Activated naive CD4-positive, alpha-beta T cell treated with anti-CD3 and anti-CD28 coated beads, Interleukin-2, amount 10 ng/mL, durations not matched to agents 7 days and 5 days (primary cell): ENCODE data around the gene TXNIP.
A peak's percentile ranks its signal among the peaks of the same experiment; 100 is the strongest.

Source experiments
- CTCF ChIA-PET: fragments of 350-600 bp; sonication (Branson Sonifier 250); formaldehyde crosslinking; loops from one replicate; lab custom pipeline; 2021; ENCODE audit warnings: antibody characterized with exemption; lab: Charles Lee
- DNase-seq: peaks from one replicate; pipeline ENCODE4 v3.0.0-alpha.2; 2020
- H3K27ac Mint-ChIP-seq: one replicate; pipeline ENCODE4 v1.8.0; 2021; ENCODE audit warnings: mild to moderate bottlenecking, moderate library complexity, mixed read lengths
- H3K27me3 Mint-ChIP-seq: one replicate; pipeline ENCODE4 v1.8.0; 2021; ENCODE audit warnings: mild to moderate bottlenecking, mixed read lengths
- H3K36me3 Mint-ChIP-seq: one replicate; pipeline ENCODE4 v1.8.0; 2021; ENCODE audit warnings: mixed read lengths
- H3K4me1 Mint-ChIP-seq: one replicate; pipeline ENCODE4 v1.8.0; 2021; ENCODE audit warnings: mixed read lengths
- H3K4me3 Mint-ChIP-seq: one replicate; pipeline ENCODE4 v1.8.0; 2021; ENCODE audit warnings: mild to moderate bottlenecking, moderate library complexity, mixed read lengths
- H3K9me3 Mint-ChIP-seq: one replicate; pipeline ENCODE4 v1.8.0; 2021; ENCODE audit warnings: mixed read lengths

Gene TXNIP

DNA sequence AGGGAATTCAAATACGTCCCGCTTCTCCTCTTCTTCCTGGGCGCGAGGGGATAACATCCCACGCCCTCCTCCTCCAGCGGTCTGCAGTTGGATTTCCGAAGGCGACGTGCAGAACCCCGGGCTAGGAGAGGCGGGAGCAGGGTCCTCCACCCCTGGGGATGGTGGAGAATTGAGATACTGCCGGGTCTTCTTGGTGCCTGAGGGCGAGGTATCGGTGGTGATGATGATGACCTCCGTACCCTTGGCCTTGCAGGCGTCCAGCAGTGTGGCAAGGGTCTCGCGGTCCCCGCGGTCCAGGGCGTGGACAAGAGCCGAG lies 35.3 kb downstream of the TXNIP start:
- Mint-ChIP-seq H3K27me3 (peaks cover 28% of the 10 kb centered on the region), H3K4me3 (peak overlapping the region; percentile 87), H3K36me3 (peaks cover 3% of the 10 kb centered on the region), H3K9me3 (no peaks in the 10 kb centered on the region), H3K4me1 (peaks cover 71% of the 10 kb centered on the region), H3K27ac (peak overlapping the region; percentile 50)
- DNase-seq = no peak
- CTCF ChIA-PET = no interaction called here

DNA sequence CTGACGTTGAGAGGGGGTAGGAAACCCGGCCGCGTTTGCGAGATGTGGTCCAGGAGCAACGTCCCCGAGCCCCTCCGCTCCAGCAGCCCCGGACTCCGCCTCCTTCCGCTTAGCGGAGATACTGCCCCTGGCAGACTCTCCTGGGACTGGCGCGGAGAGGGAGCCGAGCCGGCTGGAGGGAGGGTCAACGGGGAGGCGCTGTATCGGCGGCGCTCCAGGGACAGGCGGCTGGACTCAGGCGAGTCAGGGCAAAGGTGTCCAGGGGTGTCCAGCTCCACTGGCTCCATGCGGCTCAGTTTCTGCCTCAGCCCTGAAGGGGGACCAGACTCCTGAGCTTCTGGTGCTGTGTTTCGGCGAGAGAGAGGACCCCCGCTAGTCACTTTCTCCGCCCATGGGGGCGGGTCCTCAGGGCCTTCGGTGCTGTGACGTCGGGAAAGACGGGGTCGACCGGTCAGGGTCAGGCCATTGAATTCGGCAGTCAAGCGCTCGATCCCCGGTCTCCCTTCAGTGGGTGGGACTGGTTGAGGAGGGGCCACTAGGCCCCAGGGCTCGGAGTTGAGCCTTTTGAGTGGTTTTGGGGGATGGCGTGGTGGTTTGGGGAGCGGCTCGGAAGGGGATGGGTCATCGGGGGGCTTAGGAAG lies 35.8 kb downstream of the TXNIP start:
- H3K9me3 Mint-ChIP-seq = no peaks in the 10 kb centered on the region
- peak overlapping the region; percentile 87 for H3K4me3 Mint-ChIP-seq
- no peak overlapping the region for H3K27ac Mint-ChIP-seq
- peak; percentile 78 for DNase-seq
- H3K36me3 Mint-ChIP-seq = peaks cover 3% of the 10 kb centered on the region
- H3K27me3 Mint-ChIP-seq = peaks cover 28% of the 10 kb centered on the region
- peaks cover 76% of the 10 kb centered on the region for H3K4me1 Mint-ChIP-seq
- CTCF ChIA-PET = interaction anchor here (1.2 kb wide), 1 partner anchor 33 kb away, joined by 3 read pairs; the partner anchor contains the start of gene RBM8A

DNA sequence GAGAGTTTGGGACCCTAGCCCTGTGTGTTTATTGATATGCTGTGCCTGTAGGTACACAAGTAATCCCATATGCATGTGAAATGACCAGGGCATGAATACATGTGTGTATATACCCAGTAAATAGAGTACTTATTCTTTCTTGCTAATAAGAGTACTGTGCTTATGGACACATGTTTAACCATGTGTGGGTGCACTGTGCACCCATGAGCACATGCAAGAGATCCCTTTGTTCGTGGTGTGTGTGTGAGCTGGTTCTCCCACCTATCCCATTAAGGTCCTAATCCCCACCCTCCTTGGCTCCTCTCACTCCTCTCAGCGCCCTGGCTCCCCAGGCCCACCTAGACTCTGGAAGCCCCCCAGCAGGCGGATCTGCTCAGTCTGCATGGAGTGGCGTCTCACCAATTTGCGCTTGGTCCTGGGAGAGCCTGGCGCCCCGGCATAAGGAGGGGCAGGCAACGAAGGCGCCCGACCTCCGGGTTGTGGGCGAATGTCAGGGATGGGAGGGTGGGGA lies 36.4 kb downstream of the TXNIP start:
- Mint-ChIP-seq H3K4me3 (peak overlapping the region; percentile 54), H3K9me3 (no peaks in the 10 kb centered on the region), H3K27ac (no peak overlapping the region), H3K36me3 (no peaks in the 10 kb centered on the region), H3K4me1 (peaks cover 76% of the 10 kb centered on the region), H3K27me3 (peaks cover 28% of the 10 kb centered on the region)
- CTCF ChIA-PET = interaction anchor here (1.2 kb wide), 1 partner anchor 32 kb away, joined by 3 read pairs; the partner anchor contains the start of gene RBM8A
- no peak for DNase-seq

DNA sequence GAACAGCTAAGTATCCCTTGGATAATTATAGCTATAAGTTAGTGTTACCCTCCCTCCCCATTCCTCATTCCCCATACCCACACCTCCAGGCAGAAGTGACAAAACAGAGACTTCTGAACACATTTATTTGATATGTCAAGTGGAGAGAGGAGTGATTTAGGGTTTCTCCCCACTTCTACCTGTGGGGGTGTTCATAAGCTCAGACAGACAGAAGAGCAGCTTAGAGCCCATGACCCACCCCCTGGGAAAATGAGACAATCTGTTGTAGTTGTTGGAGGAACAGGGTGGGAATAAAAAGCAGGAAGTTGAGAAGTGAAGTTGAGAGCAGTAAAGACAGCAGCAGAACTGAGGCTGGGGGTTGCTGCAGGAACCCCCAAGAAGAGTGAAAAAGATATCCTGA lies 37.0 kb downstream of the TXNIP start:
- no peaks in the 10 kb centered on the region for H3K9me3 Mint-ChIP-seq
- peaks cover 28% of the 10 kb centered on the region for H3K27me3 Mint-ChIP-seq
- peaks cover 81% of the 10 kb centered on the region for H3K4me1 Mint-ChIP-seq
- CTCF ChIA-PET = interaction anchor here (1.2 to 2.5 kb wide), 2 partner anchors 19 to 32 kb away, joined by 3 to 13 read pairs; partner anchors contain the start of gene RBM8A
- H3K4me3 Mint-ChIP-seq = peak overlapping the region; percentile 54
- no peaks in the 10 kb centered on the region for H3K36me3 Mint-ChIP-seq
- no peak for DNase-seq
- H3K27ac Mint-ChIP-seq = peak overlapping the region; percentile 2

DNA sequence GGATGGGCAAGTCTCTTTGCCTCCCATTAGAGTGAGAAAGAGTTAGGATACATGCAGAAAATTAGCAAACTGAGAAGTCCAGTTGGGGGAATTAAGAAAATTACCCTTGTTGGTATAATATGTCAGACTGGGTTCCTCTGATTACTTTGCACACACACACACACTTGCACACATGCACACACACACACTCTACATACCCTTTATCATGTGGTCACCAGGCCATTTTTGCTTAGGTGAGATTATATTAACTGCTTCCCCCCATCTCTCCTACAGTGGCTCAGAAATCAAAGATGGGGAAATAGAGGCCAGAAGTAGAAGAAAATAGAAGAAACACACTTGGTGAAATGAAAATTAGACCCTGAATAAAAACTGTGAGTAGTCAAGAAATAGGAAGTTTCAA lies 37.6 kb downstream of the TXNIP start:
- Mint-ChIP-seq H3K27ac (no peak overlapping the region), H3K27me3 (peaks cover 28% of the 10 kb centered on the region), H3K9me3 (no peaks in the 10 kb centered on the region), H3K4me3 (no peak overlapping the region), H3K36me3 (no peaks in the 10 kb centered on the region), H3K4me1 (peaks cover 81% of the 10 kb centered on the region)
- no peak for DNase-seq
- CTCF ChIA-PET = interaction anchor here (1.3 to 2.5 kb wide), 2 partner anchors 20 to 25 kb away, joined by 5 to 13 read pairs; no protein-coding TSS in a partner anchor

DNA sequence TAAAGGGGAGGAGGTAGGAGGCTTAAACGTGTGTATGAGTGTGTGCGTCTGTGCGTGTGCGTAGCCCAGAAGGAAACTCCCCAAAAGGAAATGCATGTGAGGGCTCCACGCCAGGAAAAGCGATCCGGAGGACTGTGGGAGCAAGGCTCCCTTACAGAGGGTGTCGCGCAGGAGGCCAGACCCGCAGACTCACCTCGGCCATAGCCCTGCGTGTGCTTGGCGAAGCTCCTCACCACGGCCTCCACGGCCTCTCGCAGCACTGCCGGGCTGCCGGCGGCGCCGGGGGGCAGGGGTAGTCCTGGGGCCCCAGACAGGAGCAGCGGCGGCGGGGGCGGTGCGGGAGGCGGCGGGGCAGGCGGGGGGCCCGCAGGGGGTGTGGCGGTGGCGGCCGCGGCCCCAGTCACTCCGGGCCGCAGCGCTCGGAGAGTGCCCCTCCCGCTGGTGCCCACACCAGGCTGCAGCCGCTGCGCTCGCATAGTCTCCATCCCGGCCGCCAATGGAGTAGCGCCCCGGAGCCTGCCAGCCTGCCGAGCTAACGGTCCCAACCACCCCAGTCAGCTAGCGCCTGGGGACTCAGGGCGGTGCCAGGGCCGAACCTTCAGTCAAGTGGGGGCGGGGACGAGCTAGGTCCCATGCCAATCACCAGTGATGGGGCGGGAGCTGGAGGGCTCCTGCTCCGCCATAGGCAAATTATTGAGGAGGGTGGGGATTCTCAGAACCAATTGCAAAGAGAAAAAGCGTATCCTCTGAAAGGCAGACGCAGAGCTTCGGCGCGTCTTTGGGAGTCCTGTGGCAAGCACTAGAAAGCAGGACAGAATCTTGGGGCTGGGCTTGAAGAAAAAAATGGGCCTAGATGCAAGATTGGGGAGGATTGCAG lies 38.7 kb downstream of the TXNIP start, which contains the start of gene LIX1L:
Gene LIX1L, minus strand, starts transcription at position 575 of the 877 bp plus-strand sequence. Its CDS starts 90 bp downstream, at position 485.
- DNase-seq = peak; percentile 98
- no peaks in the 10 kb centered on the region for H3K9me3 Mint-ChIP-seq
- peaks cover 5% of the 10 kb centered on the region for H3K36me3 Mint-ChIP-seq
- H3K4me1 Mint-ChIP-seq = peaks cover 77% of the 10 kb centered on the region
- peak within 1 kb of the TSS; percentile 87 for H3K4me3 Mint-ChIP-seq
- peaks cover 28% of the 10 kb centered on the region for H3K27me3 Mint-ChIP-seq
- CTCF ChIA-PET = interaction anchor here (0.9 to 2.5 kb wide), 4 partner anchors 21 to 112 kb away, joined by 3 to 13 read pairs (median 6); partner anchors contain the start of genes NUDT17 and RBM8A
- H3K27ac Mint-ChIP-seq = peak within 1 kb of the TSS; percentile 95

DNA sequence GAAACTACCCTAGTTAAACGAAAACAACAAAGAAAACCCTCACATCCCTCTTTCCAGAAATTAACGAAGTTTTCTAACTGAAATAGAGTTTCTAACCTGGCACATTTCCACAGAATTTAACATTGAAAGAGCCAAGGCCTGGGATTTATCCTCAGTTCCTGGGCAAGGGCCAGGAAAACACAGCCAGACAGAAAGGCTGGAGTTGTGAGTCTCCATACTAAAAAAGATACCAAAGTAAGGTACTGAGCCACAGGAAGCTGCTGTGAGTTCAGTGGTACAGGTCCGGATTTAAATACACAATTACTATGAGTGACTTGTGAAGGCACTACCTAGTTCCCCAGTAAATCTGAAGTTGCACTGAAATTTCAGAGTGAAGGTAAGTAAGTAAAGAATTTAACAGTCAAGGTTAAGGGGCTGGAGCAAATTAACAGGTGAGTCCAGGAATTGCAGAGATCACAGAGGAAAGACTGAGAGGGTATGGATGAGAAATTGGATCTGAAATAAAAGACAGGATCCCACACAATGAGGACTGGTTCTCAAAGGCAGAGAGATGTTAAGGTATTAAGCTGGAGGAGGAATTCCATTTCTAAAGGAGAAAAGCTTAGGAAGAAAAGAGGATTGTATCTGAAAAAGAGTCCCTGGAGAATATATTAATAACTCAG lies 39.5 kb downstream of the TXNIP start:
- H3K4me1 Mint-ChIP-seq = peaks cover 72% of the 10 kb centered on the region
- peaks cover 8% of the 10 kb centered on the region for H3K36me3 Mint-ChIP-seq
- peak overlapping the region; percentile 95 for H3K27ac Mint-ChIP-seq
- no peaks in the 10 kb centered on the region for H3K9me3 Mint-ChIP-seq
- CTCF ChIA-PET = interaction anchor here (2.5 kb wide), 1 partner anchor 21 kb away, joined by 13 read pairs; no protein-coding TSS in a partner anchor
- H3K27me3 Mint-ChIP-seq = peaks cover 26% of the 10 kb centered on the region
- peak; percentile 38 for DNase-seq
- peak overlapping the region; percentile 87 for H3K4me3 Mint-ChIP-seq

DNA sequence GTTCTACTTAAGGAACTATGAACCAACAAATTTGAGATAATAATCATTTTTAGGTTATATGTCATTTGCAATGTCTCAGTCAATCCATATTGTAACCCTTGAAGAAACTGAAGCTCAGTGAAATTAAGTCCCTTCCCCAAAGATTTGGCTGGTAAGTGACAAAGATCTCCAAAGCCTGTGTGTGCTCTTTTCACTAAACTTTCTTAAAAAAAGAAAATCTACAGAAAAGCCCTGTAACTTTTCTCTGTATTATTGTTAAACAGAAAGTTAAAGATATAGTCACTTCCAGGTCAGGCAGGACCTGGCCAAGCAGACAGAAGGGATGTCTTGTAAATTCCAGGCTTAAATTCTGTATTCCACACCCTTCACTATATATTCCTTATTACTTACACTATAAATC lies 40.0 kb downstream of the TXNIP start:
- H3K4me3 Mint-ChIP-seq = peak overlapping the region; percentile 87
- peak overlapping the region; percentile 95 for H3K27ac Mint-ChIP-seq
- H3K36me3 Mint-ChIP-seq = peaks cover 13% of the 10 kb centered on the region
- H3K9me3 Mint-ChIP-seq = no peaks in the 10 kb centered on the region
- H3K27me3 Mint-ChIP-seq = peaks cover 20% of the 10 kb centered on the region
- CTCF ChIA-PET = no interaction called here
- DNase-seq = no peak
- peaks cover 72% of the 10 kb centered on the region for H3K4me1 Mint-ChIP-seq

DNA sequence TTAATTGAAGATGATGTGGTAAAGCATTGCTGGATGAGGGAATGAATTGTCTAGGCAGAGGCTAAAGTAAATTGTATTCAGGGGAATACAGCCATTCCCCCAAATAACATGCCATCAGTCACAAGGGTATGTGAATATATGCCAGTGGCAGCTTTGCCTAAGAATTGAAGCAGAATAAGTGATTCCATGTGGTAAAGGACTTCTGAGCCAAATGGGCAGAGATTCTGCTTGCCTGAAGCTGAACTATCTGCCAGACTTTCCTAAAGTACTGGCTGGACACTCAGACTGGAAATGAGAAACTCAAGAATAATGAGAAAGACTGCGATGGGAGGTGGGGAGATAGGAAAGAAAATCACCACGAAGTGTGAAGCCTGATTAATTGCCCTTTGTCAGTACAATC lies 40.9 kb downstream of the TXNIP start:
- H3K4me3 Mint-ChIP-seq = peak overlapping the region; percentile 87
- DNase-seq = no peak
- CTCF ChIA-PET = no interaction called here
- H3K9me3 Mint-ChIP-seq = no peaks in the 10 kb centered on the region
- peaks cover 17% of the 10 kb centered on the region for H3K36me3 Mint-ChIP-seq
- peaks cover 75% of the 10 kb centered on the region for H3K4me1 Mint-ChIP-seq
- peaks cover 11% of the 10 kb centered on the region for H3K27me3 Mint-ChIP-seq
- no peak overlapping the region for H3K27ac Mint-ChIP-seq

DNA sequence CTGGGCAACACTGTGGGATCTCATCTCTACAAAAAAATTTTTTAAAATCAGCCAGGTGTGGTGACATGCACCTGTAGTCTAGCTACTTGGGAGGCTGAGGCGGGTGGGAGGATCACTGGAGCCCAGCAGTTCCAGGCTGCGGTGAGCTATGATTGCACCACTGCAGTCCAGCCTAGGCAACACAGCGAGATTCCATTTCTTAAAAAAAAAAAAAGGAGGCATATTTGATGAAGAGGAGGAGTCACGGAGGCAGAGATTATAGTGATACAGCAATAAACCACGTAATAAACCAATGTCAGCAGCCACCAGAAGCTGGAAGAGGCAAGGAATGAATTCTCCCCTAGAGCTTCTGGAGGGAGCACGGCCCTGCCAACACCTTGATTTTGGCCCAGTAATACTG lies 42.5 kb downstream of the TXNIP start:
- Mint-ChIP-seq H3K27ac (no peak overlapping the region), H3K27me3 (no peaks in the 10 kb centered on the region), H3K36me3 (peaks cover 21% of the 10 kb centered on the region), H3K4me3 (no peak overlapping the region), H3K4me1 (peaks cover 69% of the 10 kb centered on the region), H3K9me3 (no peaks in the 10 kb centered on the region)
- CTCF ChIA-PET = no interaction called here
- DNase-seq = no peak

DNA sequence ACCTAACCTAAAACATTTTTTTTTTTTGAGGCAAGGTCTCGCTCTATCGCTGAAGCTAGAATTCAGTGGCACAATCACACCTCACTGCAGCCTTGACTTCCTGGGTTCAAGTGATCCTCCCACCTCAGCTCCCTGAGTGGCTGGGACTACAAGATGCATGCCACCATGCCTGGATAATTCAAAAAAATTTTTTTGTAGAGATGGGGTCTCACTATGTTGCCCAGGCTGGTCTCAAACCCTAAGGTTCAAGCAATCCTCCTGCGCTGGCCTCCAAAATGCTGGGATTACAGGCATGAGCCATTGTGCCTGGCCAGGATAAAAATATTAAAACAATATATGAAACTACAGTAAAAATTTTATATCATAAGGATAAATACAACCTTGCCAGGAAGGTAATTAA lies 43.5 kb downstream of the TXNIP start:
- Mint-ChIP-seq H3K27ac (no peak overlapping the region), H3K27me3 (no peaks in the 10 kb centered on the region), H3K36me3 (peaks cover 26% of the 10 kb centered on the region), H3K4me1 (peaks cover 59% of the 10 kb centered on the region), H3K4me3 (no peak overlapping the region), H3K9me3 (no peaks in the 10 kb centered on the region)
- DNase-seq = no peak
- CTCF ChIA-PET = no interaction called here

DNA sequence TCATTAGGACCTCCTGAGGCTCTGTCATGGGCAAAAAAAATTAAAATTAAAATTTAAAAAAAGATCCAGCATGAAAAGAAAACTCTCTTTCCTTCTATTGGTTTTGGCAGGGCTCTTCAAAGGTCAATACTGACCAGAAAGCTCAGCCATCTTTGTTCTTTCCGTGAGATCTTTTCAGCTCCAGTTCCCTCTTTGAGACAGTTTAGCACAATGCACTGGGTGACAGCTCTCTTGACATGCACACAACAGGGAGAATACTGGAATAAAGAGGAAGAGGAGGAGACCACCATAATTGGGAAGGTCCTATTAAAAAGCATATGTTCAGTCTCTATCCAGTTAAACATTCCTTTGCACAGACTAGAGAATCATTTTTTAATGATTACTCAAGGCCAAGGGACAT lies 44.9 kb downstream of the TXNIP start:
- no peak overlapping the region for H3K4me3 Mint-ChIP-seq
- H3K27me3 Mint-ChIP-seq = no peaks in the 10 kb centered on the region
- H3K4me1 Mint-ChIP-seq = peaks cover 56% of the 10 kb centered on the region
- no peaks in the 10 kb centered on the region for H3K9me3 Mint-ChIP-seq
- CTCF ChIA-PET = no interaction called here
- DNase-seq = no peak
- H3K36me3 Mint-ChIP-seq = peaks cover 32% of the 10 kb centered on the region
- H3K27ac Mint-ChIP-seq = no peak overlapping the region

DNA sequence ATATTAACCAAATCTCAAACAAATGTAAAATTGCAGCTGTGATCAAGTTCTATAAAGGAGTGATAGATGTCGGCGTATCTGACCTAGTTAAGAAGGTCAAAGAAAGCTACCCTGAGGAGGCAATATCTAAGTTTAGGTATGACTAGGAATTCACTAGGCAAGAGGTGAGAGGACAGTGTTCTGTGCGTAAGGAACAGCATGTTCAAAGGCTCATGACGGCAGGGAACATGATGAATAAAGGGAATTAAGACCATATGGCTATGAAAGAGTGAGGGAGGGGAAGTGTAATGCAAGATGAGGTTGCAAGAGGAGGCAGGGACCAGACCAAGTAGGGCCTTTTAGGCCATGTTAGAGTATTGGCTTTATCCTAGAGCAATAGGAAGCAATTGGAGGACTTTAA lies 47.2 kb downstream of the TXNIP start:
- H3K4me3 Mint-ChIP-seq = no peak overlapping the region
- H3K36me3 Mint-ChIP-seq = peaks cover 41% of the 10 kb centered on the region
- no peaks in the 10 kb centered on the region for H3K9me3 Mint-ChIP-seq
- no peaks in the 10 kb centered on the region for H3K27me3 Mint-ChIP-seq
- no peak for DNase-seq
- CTCF ChIA-PET = interaction anchor here (1.1 to 1.4 kb wide), 2 partner anchors 28 to 104 kb away, joined by 4 read pairs; partner anchors contain the start of gene NUDT17
- H3K4me1 Mint-ChIP-seq = peaks cover 34% of the 10 kb centered on the region
- no peak overlapping the region for H3K27ac Mint-ChIP-seq

DNA sequence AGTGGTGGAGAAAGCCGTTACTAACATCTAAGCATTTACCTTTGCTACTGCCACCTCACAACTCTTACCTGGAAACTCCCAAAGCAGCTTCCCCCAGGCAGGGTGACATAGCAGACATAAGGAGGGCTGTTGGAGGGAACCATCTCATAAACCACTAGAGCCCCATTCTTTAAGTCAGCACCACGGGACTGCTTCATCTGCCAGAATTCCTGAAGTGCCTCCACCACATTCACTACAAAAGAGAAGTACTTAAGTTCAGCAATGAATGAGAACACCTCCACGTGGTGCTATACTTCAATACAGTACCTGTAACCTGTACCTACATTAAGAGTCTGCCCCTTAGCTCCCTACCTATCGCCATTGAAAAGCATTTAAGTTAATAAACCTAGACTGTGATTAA lies 48.8 kb downstream of the TXNIP start:
- CTCF ChIA-PET = no interaction called here
- Mint-ChIP-seq H3K27me3 (no peaks in the 10 kb centered on the region), H3K4me1 (peaks cover 23% of the 10 kb centered on the region), H3K27ac (no peak overlapping the region), H3K4me3 (no peak overlapping the region), H3K36me3 (peaks cover 43% of the 10 kb centered on the region), H3K9me3 (no peaks in the 10 kb centered on the region)
- no peak for DNase-seq
